HG03469 (cell line): Measurements from ENCODE around the gene PLAGL2.
"Not testable (repeated sequence)": the region's sequence is repeated elsewhere in the genome, so short reads cannot be mapped to it uniquely, and the experiment has no call there.

ENCODE experiments used
- ATAC-seq: cut with Tn5 transposase; IDR thresholded peaks from one replicate; pipeline ENCODE4 v1.9.1; 2021; ENCODE audit warnings: mild to moderate bottlenecking, moderate library complexity, moderate number of reproducible peaks; ENCODE audit not compliant: unreplicated experiment

The PLAGL2 gene

GRCh38 chr20:32186506-32186905 is 21.0 kb downstream of the PLAGL2 start:
- ATAC-seq = no peak

DNA sequence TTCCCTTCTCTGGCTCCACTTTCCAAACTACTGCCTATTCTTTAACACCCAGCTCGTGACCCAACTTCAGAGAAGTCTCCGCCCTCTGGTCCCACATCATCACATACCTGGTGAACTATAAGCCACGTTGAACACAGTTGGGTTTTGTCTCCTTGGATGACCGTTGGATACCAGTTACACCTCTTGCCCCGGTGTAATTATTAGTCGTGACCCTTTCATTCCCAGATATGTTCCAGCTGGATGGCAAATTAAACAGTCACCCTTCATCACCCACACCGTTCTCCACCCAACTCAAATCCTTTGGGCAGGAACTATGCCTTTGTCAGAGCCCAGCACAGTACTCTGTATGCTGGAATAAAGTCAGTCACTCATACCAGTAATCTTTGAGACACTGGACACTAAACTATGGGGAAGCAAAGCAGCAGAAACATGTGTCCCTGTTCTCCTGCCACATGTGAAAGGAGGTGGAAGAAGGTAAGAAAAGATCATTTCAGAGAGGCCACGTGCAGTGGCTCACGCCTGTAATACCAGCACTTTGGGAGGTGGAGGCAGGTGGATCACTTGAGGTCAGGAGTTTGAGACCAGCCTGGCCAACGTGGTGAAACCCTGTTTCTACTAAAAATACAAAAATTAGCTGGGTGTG is 22.5 kb downstream of the PLAGL2 start:
- ATAC-seq = no peak

GRCh38 chr20:32183947-32184635 is 23.5 kb downstream of the PLAGL2 start:
- no peak for ATAC-seq

DNA sequence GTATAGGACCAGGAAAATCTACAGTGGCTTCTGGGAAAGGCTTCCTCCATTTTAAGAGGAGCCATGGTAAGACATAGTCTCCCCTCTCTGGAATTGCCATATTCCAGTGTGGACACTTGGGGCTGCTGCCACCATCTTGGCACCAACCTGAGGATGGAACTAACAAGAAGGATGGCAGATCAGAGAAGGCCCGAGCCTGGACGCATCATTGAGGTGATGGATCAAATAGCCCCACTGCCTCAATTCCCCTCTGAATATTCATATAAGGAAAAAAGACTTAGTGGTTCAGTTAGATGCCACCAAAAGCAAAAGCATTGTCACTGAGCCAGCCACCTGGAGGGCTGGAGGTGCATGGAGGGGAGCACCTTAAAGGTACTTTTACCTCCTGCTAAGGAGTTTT is 25.9 kb downstream of the PLAGL2 start:
- no peak for ATAC-seq

DNA sequence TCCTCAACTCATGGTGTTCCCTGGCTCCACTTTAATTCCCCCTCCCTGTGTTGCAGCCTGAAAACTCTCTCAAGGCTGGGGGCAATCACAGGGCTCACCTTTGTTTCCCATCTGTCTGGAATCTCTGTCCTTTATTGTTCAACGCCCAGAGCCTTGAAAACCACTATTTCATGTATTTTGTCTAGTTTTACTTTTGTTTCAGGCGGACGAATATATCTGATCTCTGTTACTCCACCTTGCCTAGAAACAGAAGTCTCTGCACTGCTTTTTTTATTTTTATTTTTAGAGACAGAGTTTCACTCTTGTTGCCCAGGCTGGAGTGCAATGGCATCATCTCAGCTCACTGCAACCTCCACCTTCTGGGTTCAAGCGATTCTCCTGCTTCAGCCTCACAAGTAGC is 27.6 kb downstream of the PLAGL2 start:
- no peak for ATAC-seq

GRCh38 chr20:32179515-32179914 is 28.0 kb downstream of the PLAGL2 start:
- no peak for ATAC-seq

DNA sequence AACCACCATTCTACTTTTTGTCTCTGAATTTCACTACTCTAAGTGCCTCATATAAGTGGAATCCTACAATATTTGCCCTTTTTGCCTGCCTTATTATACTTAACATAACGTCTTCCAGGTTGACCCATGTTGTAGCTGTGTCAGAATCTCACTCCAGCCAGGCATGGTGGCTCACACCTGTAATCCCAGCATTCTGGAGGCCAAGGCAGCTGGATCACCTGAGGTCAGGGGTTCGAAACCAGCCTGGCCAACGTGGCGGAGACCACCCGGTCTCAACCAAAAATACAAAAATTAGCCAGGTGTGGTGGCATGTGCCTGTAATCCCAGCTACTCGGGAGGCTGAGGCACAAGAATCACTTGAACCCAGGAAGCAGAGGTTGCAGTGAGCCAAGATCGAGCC is 29.8 kb downstream of the PLAGL2 start:
- not testable (repeated sequence) for ATAC-seq

GRCh38 chr20:32168184-32168910 is 39.2 kb downstream of the PLAGL2 start:
- no peak for ATAC-seq

- no peak for ATAC-seq
Measured at GRCh38 chr20:32167552-32167951, 40.0 kb downstream of the PLAGL2 start.

GRCh38 chr20:32165836-32166545 is 41.6 kb downstream of the PLAGL2 start:
- ATAC-seq = no peak

DNA sequence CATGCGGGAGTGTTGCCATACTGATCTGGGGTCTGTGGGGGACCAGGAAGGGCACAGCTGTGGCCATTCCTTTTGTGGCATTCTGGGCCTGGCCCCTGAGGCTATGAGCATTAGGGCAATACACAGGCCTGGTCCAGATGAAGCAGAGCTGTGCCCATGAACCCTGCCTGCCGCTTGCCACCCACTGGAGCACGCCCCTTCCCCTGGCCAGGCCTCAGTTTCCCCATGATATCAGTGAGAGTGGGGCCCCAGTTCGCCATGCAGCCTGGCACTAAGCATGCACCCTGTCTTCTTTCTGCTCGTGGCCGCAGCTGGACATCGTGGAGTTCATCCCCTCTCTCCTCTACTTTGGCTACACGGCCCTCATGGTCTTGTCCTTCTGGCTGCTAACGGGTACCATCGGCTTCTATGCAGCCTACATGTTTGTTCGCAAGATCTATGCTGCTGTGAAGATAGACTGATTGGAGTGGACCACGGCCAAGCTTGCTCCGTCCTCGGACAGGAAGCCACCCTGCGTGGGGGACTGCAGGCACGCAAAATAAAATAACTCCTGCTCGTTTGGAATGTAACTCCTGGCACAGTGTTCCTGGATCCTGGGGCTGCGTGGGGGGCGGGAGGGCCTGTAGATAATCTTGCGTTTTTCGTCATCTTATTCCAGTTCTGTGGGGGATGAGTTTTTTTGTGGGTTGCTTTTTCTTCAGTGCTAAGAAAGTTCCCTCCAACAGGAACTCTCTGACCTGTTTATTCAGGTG is 42.4 kb downstream of the PLAGL2 start:
- ATAC-seq = no peak

GRCh38 chr20:32163951-32164350 is 43.6 kb downstream of the PLAGL2 start:
- ATAC-seq = no peak

DNA sequence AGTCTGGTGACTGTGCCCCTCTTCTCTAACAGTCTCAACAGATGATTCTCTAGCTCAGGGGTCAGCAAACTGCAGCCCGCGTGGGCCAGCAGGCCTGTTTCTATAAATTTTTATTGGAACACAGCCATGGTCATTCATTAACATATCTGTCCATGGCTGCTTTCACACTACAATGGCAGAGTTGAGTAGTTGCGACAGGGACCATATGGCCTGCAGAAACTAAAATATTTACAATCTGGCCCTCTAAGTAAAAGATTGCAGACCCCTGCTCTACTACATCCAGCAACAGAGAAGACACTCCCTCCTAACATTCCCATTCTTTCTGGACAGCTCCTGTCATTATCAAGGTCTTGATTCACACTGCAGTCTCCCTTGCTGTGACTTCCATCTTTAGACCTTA is 45.2 kb downstream of the PLAGL2 start:
- no peak for ATAC-seq

GRCh38 chr20:32160341-32160740 is 47.2 kb downstream of the PLAGL2 start:
- ATAC-seq = no peak

GRCh38 chr20:32159766-32160221 is 47.7 kb downstream of the PLAGL2 start:
- ATAC-seq = no peak

DNA sequence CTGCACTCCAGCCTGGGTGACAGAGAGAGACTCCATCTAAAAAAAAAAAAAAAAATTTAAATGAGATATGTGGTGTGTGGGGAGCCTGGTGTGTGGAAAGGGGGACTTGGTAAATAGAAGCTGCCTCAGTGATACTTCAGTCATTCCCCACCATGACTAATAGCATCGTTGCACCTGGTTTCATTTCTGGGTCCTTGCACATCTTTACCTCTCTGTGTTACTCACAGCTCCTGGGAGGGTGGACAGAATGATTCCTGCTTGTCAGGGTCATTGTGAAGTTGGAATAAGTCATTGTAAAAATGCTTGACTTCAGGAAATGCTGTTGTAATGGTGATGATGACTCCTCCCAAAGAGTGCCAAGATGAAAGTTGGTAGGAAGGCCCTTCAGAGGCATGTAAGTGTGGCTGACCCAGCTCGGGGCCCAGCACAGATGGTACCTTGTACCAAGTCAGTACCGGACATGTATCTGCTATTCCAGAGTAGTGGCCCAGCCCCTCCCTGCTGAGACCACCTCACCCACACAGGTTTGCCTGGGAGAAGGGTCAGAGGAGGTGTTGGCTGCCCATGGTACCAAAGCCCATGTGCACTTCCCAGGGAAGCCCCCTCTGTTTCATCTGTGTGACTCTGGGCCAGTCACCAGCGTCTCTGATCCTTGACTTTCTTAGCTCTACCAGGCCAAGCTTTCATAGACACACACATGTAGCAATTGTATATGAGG is 48.4 kb downstream of the PLAGL2 start:
- no peak for ATAC-seq

GRCh38 chr20:32158351-32158750 is 49.2 kb downstream of the PLAGL2 start:
- no peak for ATAC-seq

DNA sequence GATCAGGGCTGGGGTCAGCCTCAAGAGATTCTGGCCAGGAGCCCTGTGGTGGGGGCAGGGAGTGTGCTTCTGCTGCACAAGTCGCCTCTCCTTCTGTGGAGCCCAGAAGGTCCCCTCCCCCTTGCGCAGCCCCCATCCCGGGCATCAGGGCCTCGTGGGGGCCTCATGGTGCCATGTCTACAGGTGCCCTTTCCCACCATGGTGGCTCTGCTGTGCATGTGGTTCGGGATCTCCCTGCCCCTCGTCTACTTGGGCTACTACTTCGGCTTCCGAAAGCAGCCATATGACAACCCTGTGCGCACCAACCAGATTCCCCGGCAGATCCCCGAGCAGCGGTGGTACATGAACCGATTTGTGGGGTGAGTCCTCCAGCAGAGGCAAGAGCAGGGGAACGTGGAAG is 49.9 kb downstream of the PLAGL2 start:
- no peak for ATAC-seq

DNA sequence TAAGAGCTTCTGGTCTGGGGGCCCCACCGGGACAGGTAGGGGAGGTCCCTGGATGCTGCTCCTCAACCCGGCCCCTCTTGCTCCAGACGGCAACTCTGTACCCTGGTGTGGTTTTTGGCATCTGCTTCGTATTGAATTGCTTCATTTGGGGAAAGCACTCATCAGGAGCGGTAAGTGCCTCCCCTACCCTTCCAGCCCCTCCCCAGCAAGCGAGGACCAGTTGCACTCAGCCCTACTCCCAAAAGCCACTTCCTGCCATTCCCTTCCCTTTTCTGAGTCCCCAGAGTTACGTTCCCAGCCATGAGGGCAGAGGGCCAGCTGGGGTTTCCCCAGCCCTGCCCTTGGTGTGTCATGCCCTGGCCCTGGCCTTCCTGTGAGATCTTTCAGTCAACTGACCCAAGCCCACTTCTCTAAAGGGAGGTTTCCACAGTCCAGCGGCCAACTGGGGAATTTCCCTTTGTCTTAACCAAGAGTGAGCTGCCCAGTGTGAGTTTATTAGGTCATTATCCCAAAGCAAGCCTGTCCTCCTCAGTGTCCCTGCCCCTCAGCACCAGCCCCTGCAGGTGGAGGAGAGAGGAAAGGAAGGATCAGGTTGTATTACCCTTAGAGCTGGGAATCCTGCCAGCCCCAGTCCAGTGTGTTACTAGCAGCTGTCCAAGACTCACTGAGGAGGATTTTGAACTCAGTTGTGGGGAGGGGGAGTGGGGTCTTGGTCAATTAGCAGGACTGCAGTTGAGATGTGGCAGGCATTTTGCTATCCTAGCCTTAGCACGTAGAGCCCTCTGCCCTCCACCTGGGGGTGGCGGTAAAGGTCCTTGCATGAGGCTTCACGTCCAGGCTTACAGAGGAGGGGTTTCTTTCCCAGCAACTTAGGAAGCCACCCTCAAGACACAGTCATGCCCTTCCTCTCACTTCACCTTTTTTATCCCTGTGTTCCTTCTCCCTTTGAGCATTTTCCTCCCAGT is 52.2 kb downstream of the PLAGL2 start:
- ATAC-seq = no peak
